OCI-LY3 (cell line): ENCODE measurements around the gene PEX11B.

Experiments used
- EZH2phosphoT487 ChIP-seq: fragments of 200-600 bp; shearing (Covaris generic); IDR thresholded peaks from 2 replicates; pipeline ENCODE4 v1.6.1; 2018; ENCODE audit warnings: antibody characterized with exemption, mixed run types, low read depth
- TF ChIP-seq, protein P1 (sequence below): fragments of 200-600, 300-600 bp; sonication (generic); IDR thresholded peaks from 2 replicates; pipeline ENCODE4 v1.5.1; 2014; ENCODE audit warnings: antibody characterized with exemption, low read length, low read depth

DNA sequence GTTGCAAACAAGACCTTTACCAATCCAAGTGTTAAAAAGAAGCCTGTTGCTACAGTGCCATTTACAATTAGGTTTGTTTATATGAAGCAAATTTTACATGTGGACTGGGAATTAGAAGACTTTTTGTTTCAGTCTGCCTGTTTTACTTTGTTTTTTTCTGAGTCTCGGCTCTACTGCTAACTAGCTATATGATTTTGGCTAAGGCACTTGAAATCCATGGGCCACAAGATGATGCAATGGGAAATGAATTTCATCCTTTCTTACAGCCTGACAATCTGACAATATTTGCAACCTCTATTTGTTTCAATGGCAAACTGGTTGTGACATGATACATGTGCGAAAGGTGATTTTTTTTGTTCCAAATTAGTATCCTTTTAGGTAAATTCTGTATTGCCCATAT, 3.7 kb upstream of the PEX11B start:
- TF ChIP-seq EZH2phosphoT487 = no peak
- TF ChIP-seq, protein P1, sequence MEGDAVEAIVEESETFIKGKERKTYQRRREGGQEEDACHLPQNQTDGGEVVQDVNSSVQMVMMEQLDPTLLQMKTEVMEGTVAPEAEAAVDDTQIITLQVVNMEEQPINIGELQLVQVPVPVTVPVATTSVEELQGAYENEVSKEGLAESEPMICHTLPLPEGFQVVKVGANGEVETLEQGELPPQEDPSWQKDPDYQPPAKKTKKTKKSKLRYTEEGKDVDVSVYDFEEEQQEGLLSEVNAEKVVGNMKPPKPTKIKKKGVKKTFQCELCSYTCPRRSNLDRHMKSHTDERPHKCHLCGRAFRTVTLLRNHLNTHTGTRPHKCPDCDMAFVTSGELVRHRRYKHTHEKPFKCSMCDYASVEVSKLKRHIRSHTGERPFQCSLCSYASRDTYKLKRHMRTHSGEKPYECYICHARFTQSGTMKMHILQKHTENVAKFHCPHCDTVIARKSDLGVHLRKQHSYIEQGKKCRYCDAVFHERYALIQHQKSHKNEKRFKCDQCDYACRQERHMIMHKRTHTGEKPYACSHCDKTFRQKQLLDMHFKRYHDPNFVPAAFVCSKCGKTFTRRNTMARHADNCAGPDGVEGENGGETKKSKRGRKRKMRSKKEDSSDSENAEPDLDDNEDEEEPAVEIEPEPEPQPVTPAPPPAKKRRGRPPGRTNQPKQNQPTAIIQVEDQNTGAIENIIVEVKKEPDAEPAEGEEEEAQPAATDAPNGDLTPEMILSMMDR = no peak
